HK-2 (cell line): ENCODE results near the gene TMEM120B.
A peak's percentile ranks its signal among the peaks of the same experiment; 100 is the strongest.
"Not testable (repeated sequence)": the region's sequence is repeated elsewhere in the genome, so short reads cannot be mapped to it uniquely, and the experiment has no call there.

ENCODE experiments used
- DNase-seq: peaks from one replicate; pipeline ENCODE4 v3.0.0-alpha.2; 2018; ENCODE audit not compliant: unreplicated experiment

TMEM120B gene

DNA sequence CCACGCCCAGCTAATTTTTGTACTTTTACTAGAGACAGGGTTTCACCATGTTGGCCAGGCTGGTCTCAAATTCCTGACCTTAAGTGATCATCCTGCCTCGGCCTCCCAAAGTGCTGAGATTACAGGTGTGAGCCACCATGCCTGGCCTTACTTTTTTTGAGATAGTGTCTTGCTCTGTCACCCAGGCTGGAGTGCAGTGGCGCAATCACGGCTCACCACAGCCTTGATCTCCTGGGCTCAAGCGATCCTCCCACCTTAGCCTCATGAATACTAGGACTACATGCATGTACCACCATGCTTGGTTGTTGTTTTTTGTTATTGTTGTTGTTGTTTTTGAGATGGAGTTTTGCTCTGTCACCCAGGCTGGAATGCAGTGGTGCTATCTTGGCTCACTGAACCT, 33.0 kb downstream of the TMEM120B start:
- not testable (repeated sequence) for DNase-seq

DNA sequence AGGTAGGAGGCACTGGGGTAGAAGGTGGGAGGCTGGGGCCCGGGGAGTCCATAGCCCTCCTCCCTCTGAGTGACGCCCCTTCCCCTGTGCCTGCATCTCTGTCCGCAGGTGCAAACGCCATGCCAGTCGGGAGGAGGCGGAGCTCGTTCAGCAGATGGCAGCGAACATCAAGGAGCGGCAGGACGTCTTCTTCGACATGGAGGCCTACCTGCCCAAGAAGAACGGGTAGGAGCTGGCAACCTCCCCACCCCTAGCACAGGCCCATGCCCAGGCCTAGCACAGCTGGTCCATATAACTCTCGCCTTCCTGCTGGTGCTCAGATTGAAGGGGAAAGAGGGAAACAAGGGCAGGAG, 35.6 kb downstream of the TMEM120B start:
- DNase-seq: no peak

DNA sequence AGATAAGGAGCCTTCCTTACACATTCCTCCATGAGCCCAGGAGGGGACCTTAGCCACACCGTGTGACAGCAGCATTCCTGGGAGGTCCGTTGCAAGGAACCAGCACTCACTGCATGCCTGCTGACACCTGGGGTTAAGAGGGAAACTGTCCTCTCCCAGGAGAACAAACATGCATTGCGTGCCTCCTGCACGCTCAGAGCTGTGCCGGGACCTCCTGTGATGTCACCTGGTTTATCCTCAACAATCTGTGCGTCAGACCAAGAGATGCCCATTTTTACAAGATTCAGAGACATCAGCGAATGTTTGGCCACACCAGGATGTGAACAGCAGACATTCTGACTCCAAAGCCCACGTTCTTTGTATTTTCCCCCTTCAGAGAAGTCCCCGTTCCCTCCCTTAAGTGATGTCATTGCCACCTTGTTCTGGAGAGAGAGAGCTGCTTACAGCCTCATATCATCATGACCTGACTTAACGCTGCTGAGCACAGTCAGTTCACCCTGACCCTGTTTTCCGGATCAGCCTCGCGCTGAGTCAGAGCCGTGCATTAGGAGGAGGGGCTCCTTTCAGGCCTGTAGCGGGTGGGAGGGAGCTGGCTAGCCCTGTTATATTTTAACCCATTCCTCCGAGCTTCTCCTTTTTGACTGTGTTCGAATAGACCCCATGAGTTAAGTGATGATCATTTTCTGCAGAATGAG, 36.2 kb downstream of the TMEM120B start:
- DNase-seq: peak; percentile 87

DNA sequence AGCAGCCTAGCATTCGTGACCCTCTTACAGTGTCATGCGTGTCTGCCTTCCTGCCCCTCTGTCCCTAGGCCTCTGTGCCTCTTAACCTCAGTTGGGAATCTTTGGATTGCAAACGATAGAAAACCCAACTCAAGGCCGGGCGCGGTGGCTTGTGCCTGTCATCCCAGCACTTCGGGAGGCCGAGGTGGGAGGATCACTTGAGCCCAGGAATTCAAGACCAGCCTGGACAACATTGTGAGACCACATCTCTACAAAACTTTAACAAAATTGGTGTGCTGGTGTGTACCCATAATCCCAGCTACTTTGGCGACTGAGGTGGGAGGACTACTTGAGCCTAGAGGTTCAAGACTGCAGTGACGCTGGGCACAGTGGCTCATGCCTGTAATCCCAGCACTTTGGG, 36.7 kb downstream of the TMEM120B start:
- DNase-seq: no peak

DNA sequence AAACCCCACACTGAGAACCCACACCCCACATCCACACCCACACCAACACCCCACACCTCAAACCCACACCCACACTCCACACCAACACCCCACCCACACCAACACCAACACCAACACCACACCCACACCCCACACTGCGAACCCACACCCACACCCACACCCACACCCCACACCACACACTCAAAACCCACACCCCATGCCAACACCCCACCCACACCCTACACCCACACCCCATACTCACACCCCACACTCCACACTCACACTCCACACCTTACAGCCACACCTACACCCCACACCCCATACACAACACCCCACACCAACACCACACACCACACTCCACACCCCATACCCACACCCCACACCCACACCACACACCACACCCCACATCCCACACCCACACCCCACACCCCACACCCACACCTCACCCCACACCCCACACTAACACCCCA, 38.0 kb downstream of the TMEM120B start:
- no peak for DNase-seq

DNA sequence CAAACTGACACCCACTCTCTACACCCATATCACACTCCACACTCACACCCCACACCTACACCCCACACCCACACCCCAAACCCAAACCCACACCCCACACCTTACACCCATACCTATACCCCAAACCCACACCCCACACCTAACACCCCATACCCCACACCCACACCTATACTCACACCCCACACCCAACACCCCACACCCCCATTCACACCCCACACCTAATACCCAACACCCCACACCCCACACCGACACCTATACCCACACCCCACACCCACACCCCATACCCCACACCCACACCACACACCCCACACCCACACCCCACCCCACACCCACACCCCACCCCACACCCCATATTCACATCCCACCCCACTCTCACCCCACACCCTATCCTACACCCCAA, 38.5 kb downstream of the TMEM120B start:
- DNase-seq: no peak

DNA sequence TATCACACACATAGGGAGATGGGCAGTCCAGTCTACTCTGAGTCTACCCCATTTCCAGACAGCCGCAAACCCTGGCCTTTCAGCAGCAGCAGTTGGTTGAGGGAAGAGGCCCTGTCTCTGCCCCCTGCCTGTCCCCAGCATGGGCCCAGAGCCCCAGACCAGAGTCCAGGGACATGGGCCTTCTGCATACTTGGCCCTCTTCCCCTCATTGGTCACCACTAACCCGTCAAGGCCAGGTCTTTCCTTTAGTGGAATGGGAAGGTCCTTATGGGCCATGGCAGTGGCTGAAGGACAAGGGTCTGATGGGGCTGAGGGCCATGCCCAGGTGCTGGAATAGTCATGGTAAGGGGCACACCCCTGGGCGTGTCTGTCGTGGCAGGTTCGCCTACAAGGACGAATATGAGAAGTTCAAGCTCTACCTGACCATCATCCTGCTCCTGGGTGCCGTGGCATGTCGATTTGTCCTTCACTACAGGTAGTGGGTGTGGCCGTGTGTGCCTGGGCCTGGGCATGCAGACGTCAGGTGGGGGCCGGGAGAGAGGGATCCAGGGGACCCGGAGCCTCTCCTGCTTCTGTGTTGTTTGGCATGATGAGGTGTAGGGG, 39.3 kb downstream of the TMEM120B start:
- DNase-seq: no peak

DNA sequence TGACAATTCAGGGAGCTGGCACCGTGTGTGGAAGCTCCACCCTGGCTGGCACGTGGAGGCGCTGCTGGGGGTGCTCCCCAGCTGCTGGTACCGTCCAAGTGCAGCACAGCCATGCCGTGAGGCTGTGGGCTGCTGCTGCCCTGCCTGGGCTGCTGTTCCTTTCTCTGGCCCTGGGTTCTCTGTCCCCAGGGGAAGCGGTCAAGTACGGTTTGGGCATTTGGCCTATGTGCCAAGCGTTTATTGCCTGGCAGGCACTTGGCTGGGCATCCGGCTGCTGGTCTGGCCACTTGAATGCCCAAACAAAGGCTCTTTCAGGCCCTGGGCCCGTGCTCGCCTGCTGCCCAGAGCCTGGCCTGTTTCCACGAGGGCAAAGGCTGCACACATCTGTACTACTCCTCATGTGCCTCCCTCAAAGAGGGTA, 41.3 kb downstream of the TMEM120B start:
- no peak for DNase-seq

DNA sequence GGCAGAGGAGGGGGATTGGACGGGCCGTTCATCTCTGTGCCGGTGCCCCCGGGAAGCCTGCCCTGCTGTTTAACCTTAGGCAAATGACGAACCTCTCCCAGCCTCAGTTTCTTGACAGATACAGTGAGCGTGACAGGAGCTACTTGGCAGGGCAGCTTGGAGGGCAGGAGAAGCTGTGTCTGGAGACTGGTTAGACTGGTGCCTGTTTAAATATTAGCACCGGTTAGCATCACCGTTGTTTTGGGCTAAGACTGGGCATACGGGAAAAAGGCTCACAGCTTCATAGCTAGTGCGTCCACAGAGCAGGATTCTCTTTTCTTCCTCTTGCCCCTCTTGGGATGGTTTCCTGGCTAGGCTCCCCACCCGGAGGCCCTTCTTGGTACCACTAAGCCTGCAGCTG, 42.3 kb downstream of the TMEM120B start:
- no peak for DNase-seq

DNA sequence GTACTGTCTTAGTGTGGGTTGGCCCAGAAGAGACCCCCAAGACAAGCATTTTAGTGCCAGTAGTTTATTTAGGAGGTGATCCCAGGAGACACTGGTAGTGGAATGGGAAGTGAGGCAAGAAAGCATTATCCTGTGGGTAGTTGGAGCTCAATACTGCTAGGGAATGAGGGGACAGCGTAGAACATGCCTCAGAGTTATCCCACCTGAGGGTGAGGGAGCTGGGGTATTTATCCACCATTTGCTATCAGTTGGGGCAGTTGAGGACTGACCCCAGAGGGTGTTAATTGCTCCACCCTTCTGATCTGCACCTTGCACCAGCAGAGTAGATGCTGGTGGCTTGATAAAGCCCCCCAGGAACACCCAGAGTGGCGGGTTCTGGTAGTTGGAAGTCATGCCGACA, 43.0 kb downstream of the TMEM120B start:
- DNase-seq: no peak

DNA sequence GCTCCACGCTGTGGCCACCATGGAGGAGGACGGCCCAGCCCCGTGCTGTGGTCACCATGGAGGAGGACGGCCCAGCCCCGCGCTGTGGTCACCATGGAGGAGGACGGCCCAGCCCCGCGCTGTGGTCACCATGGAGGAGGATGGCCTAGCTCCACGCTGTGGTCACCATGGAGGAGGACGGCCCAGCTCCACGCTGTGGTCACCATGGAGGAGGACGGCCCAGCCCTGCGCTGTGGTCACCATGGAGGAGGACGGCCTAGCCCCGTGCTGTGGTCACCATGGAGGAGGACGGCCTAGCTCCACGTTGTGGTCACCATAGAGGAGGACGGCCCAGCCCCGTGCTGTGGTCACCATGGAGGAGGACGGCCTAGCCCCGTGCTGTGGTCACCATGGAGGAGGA, 46.0 kb downstream of the TMEM120B start:
- DNase-seq: not testable (repeated sequence)

DNA sequence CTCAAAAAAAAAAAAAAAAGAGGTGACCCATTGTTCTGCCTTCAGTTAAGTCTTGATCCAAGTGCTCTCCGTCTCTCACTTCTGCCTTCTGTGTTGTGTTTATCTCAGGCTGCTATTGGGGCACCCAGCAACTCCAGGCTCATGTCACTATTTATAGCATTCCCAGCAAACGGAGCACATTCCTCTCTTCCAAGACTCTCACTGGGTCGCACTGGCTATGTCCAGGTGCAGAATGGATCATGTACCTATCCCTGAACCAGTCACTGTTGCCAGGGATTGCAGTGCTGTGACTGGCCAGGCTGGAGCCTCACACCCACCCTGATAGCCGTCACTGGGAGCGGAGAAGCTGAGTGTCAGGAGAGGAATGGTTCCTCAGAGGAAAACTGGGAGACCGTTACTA, 49.7 kb downstream of the TMEM120B start:
- no peak for DNase-seq

DNA sequence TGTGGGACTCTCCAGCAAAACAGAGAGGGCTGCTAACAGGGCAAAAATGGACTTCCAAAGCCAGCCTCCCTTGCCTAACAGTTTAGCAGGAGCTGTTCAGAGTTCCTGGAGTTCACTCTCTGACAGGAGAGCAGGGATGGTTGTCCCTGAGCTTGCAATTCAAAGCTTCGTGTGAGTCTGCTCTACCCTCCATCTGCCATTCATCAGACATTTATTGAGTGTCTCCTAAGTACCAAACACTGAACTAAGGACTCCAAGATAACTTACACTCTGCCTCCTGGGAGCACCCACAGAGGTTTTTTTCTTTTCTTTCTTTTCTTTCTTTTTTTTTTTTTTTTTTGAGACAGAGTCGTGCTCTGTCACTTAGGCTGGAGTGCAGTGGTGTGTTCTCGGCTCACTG, 52.3 kb downstream of the TMEM120B start:
- DNase-seq: no peak

DNA sequence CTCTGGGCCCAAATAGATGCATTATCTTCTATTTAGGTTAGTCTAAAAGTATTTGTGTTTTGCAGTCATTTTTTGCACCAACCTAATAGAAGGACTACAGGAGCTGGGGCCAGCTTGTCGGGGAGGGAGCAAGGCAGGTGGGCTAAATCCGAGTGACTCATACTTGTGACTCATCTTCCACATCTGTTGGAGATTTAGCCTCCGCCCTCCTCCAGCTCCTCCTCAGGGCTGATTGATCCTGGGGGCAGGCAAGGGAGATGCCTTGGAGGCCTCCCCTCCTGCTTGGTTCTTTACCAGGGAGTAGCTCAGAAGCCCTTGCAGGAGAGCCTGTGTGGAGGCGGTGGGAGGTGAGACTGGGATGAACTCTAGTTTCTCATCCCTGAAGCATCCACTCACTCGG, 53.0 kb downstream of the TMEM120B start:
- DNase-seq: no peak

DNA sequence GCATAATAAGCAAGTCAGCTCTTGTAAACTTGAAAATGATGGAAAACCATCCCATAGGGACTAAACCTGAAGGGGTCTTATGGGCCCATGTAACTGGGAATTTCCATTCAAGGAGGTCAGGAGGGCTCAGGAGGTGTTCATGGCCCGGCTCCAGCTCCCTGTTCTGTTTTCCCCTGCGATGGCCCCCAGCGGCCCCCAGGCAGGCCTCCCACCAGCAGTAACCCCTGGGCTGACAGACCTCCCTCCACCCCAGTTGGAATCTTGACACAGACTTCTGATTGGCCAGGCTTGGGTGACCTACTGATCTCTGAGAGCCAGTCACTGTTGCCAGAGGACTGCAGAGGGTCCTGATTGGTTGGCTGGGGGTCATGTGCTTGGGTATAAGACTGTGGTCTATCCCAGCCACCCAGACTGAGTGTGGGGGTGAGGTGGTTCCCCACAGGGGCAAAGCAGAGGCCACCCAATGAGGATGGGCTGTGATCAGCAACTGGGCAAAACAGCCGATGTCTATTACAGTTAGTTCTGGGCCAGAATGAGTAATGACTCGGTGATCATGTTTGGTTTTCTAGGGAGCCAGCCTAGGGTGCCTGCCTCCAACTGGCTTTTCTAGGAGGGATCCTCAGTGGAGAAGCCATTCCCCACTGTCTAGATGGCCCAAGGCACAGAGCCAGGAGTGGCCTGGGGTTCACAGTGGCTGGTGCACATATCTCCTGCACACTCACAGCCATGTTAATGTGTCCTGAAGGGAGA, 53.9 kb downstream of the TMEM120B start:
- DNase-seq: no peak

DNA sequence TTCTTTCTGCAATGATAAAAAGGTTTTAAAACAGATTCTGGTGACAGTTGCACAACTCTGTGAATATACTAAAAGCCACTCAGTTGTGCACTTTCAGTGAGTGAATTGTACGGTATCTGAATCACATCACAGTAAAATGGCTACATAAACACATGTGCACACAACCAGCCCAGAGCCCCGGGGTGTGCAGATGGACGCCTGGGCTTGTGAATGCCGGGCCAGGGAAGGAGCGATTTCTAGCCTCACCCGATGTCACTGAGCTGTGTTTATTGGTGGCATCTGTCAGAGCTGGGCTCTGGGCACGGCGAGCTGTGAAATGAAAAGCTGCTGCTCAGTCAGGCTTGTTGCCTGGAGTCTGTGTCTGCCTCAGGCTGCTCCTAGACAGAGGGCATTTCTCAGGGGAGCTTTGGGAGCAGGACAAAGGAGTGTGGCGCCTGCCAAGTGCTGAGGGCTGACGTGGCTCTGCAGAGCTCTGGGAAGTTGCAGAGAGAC, 55.0 kb downstream of the TMEM120B start:
- no peak for DNase-seq

DNA sequence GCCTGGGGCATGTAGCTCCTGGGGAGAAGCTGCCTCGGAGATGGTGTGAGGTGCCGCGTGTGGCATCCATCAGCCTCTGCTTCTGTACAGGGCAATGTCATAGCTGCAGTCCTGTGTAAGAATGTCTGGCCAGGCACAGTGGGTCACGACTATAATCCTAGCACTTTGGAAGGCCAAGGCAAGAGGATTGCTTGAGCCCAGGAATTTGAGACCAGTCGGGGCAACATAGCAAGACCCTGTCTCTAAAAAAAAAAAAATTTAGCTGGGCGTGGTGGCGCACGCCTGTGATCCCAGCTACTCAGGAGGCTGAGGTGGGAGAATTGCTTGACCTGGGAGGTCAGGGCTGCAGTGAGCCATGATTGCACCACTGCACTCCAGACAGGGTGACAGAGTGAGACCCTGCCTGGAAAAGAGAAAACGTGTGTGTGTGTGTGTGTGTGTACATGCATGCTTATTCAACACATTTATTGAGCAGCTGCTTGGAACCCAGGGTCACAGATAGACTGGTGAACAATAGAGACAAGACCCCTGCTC, 56.8 kb downstream of the TMEM120B start:
- DNase-seq: no peak

DNA sequence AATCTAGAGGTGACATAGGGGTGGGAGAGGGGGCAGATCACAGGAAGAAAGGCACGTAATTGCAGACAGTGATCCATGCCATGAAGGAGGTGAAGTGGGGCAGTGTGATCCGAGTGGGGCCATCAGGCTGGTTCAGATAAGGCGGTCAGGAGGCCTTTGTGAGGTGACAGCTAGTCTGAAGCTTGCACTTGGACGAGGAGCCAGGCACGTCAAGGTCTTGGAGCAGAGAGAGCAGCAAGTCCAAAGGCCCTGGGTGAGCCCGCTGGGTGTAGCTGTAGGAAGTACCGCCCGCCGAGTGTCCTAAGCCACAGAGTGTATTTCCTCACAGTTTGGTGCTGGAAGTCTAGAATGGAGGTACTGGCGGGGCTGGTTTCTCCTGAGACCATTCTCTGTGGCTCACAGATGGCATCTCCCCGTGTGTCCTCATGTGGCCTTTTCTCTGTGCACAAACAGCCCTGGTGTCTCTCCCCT, 57.3 kb downstream of the TMEM120B start:
- no peak for DNase-seq

DNA sequence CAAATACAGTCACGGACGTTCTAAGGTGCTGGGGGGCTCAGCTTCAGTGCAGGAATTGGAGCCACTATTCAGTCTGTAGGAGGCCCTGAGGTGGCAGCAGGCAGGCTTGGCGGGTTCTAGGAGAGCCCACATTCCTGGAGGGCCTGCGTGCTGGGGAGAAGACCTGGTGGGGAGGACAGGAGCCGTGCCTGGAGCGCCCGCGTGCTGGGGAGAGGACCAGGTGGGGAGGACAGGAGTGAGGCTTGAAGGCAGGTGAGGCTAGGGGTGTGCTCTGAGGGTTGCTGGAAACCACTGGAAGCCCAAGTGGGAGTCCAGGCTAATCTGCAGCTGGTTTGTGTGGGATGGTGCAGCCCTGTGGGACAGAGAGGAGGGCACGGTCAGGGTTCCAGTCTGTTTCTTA, 57.8 kb downstream of the TMEM120B start:
- no peak for DNase-seq

DNA sequence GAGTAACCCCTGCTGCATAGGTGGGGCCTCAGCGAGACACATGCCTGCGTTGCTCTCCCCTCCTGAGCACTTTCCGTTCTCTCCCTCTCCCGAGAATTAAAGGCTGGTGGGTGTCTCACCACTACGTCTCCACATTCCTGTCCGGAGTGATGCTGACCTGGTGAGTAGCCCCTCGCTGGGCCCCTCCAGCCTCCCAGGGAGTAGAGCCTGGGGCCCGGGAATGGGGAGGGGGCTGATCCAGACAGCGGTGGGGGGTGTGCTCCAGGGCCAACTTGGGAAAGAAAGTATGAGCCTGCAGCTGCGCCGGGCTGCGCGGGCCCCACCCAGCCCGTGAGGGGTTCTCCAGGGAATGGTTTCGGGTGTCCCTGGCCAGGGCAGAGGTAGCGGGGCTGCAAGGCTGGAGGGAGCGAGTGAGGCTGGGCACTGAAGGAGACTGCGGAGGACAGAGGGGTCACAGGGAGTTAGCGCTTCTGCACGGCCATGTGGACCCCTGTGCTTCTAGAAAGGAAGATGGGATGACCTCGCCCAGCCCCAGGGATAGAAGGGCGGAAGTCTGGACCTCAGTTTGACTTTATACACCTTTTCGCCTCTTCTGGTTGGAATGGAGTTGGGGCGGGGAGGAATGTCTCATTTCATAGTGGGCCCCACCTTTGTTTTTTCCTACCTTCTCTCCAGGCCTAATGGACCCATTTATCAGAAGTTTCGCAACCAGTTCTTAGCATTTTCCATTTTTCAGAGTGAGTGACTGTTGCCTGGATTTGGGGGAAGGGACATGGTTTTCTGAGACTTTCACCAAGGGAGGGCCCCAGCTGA, 58.5 kb downstream of the TMEM120B start:
- DNase-seq: no peak

DNA sequence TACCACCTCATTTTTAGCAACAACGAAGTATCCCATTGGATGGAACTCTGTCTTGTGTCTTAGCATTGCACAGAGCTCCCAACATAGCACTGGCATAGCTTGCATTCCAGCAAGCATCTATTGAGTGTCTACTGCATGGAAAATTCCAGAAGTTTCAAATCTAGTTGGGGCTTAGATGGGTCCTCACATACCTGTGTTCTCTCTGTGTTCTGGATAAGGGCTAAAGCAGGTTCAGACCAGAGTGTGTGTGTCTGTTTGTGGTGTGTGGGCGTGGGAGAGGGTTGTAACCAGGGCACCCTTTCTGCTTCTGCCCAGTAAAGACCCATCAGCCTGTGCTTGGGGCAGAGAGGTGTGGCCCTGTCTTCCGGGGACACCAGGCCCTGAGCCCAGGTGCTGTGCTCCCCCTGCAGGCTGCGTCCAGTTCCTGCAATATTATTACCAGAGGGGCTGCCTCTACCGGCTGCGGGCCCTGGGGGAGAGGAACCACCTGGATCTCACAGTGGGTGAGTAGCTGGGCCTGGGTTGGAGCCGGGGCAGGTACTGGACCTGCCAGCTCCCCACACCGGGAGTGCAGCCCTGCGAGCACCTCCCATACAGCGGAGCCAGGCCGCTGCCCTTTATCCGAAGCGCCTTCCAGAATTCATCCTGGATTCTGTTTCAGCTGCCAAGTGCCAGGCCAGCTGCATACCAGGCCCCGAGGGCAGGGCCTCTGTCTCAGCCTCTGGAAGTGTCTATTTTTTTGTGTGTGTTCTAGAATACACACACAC, 60.6 kb downstream of the TMEM120B start:
- DNase-seq: peak; percentile 80
